Measurements from ENCODE around the gene ACTL6A.
"Not testable (repeated sequence)": the region's sequence is repeated elsewhere in the genome, so short reads cannot be mapped to it uniquely, and the experiment has no call there.

ACTL6A gene

DNA sequence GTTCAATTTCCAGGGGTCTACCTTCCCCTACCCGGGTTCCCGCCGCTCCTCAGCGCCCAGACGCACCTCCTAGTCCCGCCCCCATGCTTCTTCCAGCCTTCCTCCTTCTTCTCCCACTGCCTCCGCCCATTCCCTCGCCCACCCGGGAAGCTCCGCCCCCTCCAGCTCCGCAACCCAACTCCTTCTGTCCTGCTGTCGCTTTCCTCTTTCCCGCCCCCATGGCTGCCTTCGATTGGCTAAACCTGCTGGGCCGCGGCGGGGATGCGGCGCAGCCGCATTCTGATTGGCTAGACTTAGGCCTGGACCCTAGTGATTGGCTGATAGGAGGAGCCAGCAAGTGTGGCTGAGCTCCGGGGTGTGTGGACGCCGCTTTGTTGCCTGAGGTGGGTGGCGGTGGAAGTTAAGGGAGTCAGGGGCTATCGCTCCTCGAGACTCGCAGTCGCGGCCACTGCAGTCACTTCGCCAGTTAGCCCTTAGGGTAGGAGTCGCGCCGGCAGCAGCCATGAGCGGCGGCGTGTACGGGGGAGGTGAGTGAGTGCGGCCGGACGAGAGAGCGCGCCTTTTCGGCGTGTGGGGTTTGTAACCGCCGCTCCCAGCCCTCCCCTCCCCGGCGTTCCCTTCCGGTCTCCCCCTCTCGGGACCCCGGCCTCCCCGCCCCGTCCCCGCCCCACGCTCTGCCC, at the start of gene ACTL6A:
TSS of gene ACTL6A (plus strand) at position 336 of the 680 bp plus-strand sequence. CDS start at position 503, 167 bp downstream.
- peak; percentile 91 to 97 for DNase-seq (ENCODE audit: low read depth in 2 of 2)

DNA sequence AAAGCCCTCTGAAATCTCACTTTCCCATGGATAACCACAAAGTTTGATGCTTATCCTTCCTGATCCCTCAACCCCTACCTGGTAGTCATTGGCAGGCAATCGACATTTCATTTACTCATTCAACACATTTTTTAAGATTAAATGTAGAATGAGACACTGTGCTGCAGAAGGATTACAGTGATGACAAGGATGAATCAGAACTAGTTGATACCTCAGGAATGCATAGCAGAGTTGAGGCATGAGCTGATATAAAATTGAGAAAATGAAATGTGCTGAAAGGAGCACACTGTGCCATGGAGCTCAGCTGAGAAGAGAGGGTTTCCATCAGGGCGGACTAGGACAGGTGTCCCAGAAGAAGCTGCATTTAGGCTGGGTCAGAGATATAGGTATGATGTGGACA, 48.9 kb upstream of the ACTL6A start:
- no peak for DNase-seq (ENCODE audit: low read depth in 2 of 2)

DNA sequence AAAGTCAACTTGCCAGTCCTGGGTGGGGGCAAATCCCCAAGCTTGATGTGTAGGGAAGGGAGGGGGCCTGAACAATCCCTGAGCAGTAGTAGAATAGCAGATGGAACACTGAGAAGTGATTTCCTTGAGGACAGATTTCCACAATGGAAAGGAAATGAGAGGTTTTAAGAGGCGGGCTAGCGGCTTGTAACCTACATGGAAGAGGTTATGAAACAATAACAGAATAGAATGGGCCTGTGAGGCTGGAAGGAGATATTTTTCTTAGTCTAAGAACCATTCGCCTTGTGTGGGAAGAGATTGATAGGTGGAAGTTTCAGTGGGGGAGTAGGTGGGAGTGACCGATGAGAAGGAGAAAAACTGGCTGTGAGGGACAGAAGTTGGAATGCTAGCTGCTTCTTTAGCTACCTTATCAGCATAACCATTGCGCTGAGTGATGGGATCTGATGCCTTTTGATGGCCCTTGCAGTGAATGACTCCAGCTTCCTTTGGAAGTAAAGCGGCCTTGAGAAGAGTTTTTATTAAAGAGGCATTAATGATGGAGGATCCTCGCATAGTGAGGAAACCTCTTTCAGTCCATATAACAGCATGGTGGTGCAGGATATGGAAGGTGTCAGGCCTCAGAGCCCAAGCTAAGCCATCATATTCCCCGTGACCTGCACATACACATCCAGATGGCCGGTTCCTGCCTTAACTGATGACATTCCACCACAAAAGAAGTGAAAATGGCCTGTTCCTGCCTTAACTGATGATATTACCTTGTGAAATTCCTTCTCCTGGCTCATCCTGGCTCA, 46.1 kb upstream of the ACTL6A start:
- not testable (repeated sequence) for DNase-seq (ENCODE audit: low read depth in 2 of 2)

DNA sequence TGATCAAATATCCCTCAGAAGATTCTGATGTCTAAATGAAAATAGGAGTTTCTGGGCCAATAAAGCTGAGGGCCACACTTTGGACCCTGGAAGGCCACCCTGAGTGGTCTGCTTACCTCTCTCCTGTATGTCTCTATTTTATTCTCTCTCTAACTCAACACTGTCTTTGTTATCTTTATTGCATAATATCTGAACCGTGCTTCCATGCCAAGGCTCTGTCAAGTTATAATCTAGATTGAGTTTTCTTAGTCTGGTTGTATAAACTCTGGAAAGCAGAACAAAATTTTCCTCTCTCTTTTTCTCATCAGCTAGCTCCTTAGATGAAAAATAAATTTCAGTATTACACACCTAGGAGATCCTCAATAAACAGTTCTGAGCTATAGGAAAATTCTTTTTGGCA, 36.2 kb upstream of the ACTL6A start:
- DNase-seq (ENCODE audit: low read depth in 2 of 2): no peak

GRCh38 chr3:179526989-179527391, 35.7 kb upstream of the ACTL6A start:
- no peak for DNase-seq (ENCODE audit: low read depth in 2 of 2)

GRCh38 chr3:179528772-179529171, 34.0 kb upstream of the ACTL6A start:
- no peak for DNase-seq (ENCODE audit: low read depth in 2 of 2)

GRCh38 chr3:179531576-179531975, 31.1 kb upstream of the ACTL6A start:
- no peak for DNase-seq (ENCODE audit: low read depth in 2 of 2)

DNA sequence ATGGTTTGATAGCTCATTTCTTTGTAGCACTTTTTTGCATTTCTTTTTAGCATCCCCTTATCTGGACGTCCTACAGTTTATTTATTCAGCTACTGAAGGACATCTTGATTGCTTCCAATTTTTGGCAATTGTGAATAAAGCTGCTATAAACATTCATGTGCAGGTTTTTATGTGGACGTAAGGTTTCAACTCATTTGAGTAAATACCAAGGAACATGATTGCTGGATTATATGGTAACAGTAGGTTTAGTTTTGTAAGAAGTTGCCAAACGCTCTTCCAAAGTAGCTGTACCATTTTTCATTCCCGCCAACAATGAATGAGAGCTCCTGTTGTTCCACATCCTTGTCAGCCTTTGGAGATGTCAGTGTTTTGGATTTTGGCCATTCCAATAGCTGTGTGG, 29.5 kb upstream of the ACTL6A start:
- DNase-seq (ENCODE audit: low read depth in 2 of 2): no peak

- no peak for DNase-seq (ENCODE audit: low read depth in 2 of 2)
These were observed 26.5 kb upstream of the ACTL6A start for GRCh38 chr3:179536256-179536655.

GRCh38 chr3:179541094-179541493, 21.6 kb upstream of the ACTL6A start:
- DNase-seq (ENCODE audit: low read depth in 2 of 2): no peak

- DNase-seq (ENCODE audit: low read depth in 2 of 2): no peak
These were observed 21.1 kb upstream of the ACTL6A start for GRCh38 chr3:179541596-179541995.

DNA sequence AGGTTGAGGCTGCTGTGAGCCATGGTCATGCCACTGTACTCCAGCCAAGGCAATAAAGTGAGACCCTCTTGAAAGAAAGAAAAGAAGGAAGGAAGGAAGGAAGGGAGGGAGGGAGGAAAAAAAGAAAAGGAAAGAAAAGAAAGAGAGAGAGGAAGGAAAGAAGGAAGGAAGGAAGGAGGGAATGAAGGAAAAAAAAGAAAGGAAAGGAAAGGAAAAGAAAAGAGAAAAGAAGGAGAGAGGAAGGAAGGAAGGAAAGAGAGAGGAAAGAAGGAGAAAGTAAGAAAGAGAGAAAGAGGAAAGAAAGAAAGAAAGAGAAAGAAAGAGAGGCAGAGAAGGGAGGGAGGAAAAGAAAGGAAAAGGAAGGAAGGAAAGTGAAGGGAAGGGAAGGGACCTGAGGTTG, 20.4 kb upstream of the ACTL6A start:
- no peak for DNase-seq (ENCODE audit: low read depth in 2 of 2)

- DNase-seq (ENCODE audit: low read depth in 2 of 2): no peak
These were observed 17.6 kb upstream of the ACTL6A start for GRCh38 chr3:179544981-179545645.

- no peak for DNase-seq (ENCODE audit: low read depth in 2 of 2)
These were observed 15.9 kb upstream of the ACTL6A start for GRCh38 chr3:179546814-179547241.

DNA sequence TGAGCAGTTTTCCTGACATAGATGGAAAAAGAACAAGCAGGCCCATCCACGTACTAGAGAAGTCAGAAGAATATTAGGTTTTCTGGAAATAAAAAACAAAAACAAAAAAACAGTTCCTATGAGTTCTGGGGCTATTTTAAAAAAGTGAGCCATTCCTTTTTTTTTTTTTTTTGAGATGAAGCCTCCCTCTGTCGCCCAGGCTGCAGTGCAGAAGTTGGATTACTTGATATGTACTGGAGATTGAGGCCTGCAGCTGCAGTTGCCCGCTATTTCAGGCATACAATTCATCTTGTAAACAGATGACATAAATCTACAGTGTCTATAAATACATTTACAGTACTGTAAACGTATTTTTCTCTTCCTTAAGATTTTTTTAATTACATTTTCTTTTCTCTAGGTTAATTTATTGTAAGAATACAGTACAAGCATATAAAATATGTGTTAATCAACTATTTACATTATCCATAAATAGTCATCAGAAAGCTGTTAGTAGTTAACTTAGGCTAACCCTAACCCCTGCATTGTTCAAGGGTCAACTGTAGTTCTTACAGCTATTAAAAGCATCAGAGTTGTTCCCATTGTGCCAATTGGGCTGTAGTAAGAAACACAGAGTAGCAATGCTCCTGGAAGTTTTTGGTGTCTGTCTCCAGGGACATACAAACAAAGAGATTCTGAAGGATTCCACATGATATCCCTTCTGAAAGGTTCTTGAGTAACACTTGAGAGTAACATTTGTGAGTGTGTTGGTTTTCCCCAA, 11.2 kb upstream of the ACTL6A start:
- DNase-seq (ENCODE audit: low read depth in 2 of 2): no peak

GRCh38 chr3:179558742-179559364, 3.9 kb upstream of the ACTL6A start:
- peak in 1 of 2 donors; percentile 8 for DNase-seq (ENCODE audit: low read depth in 2 of 2)

DNA sequence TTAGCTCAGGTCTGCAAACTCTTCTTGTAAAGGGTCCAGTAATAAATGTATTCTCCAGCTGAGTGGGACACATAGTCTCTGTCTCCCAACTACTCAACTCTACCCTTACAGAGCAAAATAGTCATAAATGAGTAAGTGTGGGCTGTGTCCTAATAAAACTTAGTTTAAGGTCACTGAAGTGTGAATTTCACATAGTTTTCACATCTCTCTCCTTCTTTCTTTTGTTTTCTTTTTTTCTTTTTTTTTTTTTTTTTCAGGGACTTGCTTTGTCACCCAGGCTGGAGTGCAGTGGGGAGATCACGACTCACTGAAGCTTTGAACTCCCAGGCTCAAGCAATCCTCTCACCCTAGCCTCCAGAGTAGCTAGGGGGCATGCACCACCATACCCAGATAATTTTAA, 1.9 kb upstream of the ACTL6A start:
- DNase-seq (ENCODE audit: low read depth in 2 of 2): no peak

DNA sequence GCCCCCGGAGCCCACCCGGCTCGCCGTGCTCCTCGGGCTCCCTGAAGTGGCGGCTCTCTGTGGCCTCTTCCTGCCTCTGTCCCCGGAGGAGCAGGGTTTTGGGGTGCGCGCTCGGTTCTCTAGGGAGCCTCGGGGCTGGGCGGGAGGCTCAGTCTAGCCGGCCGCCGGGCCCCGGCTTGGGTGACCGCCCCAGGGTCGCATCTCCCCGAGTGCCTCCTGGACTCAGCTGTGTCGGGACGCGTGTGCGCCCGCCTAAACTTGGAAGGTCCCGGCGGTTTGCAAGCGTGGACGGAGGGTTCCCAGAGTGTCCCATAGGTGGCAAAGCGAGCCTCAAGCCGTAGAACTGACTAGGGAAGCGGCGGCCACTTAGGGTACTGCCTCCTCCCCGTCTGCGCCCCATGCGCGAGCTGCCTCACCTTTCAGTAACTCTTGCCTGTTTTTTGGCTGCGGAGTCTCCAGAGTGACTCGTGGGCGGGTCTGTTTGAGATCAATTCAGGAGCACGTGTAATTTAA, 601 bp downstream of the ACTL6A start:
- peak; percentile 14 to 38 for DNase-seq (ENCODE audit: low read depth in 2 of 2)

DNA sequence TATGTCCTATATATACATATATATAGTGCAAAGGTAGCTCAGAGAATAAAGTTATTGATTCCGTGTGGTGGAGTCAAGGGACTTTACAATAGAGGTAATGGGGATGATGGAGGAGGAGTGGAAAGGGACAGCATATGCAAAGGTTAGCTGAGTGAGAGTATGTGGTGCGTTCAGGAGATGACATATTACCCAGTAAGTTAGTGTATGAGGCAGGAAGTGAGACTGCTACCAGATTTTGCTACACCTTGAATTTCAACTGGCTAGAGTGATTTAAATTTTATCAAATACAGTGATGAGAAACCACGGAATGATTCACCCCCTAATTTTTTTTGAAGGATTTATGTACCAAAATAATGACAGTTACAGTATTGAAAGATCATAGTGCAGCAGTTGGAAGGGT, 2.8 kb downstream of the ACTL6A start:
- DNase-seq (ENCODE audit: low read depth in 2 of 2): no peak

DNA sequence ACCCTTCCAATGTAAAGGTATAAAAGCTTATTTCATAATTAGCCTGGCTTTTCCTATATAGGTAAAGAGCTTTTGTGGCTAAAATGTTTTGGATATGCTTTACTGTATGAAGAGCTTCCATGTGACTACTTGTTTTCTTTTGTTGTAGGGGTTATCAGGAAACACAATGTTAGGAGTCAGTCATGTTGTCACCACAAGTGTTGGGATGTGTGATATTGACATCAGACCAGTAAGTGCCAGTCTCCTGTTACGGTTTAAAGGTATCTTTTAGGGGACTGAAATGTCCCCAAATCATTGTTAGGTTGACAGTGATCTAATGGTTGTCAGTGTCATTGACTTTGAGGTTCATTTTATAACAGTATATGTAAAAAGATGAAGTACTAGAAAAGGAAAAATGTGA, 18.3 kb downstream of the ACTL6A start:
- no peak for DNase-seq (ENCODE audit: low read depth in 2 of 2)

DNA sequence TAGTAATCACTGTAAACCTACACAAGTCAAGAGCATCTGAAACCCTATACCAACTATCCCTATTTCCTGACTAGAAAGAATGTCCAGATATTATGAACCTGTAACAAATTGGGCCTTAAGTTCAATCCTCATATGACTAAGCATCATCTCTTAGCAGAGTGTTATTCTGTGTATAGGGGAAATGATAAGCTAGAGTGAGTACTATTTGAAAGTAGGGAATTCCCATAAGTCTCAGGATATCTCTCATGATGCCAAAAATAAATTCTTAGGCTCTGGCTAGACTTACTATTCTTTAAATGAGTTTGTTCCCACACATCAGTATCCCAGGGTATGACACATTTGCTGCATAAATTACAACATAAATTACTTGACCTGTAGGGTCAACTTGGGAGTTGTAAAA, 26.4 kb downstream of the ACTL6A start:
- DNase-seq (ENCODE audit: low read depth in 2 of 2): no peak
